Left lobe of liver (tissue), 2 donors: ENCODE data around the gene LPGAT1. TPM values are rescaled to one million over a fixed set of nuclear protein-coding genes. Genes with fewer than 3 reads are reported as not detected.

Experiments
- ATAC-seq: fragments of 200-7000 bp; cut with Tn5 transposase; one replicate; pipeline ENCODE4 v1.9.1; 2020; ENCODE audit warnings: mild to moderate bottlenecking, moderate library complexity
- DNase-seq: peaks from one replicate; pipeline ENCODE4 v3.0.0-alpha.2; 2020; ENCODE audit warnings: low spot score
- total RNA-seq: library from RNA; stranded (reverse); gene quantifications from one replicate; pipeline ENCODE4 v1.2.1, GENCODE V29; 2021
- donor health status: DM: no; HTN: no; CAD: no; lungs with moderate emphysema.
- donor health status: DM: no; HTN: yes; CAD: no.

LPGAT1 gene
- total RNA-seq, 1 donor from 2014 or later = 35.0 TPM

DNA sequence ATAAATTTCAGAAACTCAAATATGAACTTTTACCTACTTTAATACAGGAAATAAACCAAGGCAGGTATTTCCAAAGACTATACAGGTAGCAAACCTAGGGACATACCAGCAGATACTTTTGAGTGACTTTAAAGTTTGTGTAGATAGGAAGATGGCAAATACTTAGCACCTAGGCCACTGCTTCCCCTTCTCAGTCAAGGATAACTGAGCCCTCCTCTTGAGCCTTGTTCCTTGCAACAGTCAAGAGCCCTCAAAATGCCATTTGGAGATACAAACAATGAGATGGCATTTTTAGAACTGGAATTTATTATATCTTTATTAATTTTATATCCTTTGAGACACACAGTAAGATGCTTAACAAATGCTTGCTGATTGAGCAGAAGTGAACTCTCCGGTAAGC is 65.9 kb downstream of the LPGAT1 start:
- DNase-seq (no peak), ATAC-seq (no peak)

DNA sequence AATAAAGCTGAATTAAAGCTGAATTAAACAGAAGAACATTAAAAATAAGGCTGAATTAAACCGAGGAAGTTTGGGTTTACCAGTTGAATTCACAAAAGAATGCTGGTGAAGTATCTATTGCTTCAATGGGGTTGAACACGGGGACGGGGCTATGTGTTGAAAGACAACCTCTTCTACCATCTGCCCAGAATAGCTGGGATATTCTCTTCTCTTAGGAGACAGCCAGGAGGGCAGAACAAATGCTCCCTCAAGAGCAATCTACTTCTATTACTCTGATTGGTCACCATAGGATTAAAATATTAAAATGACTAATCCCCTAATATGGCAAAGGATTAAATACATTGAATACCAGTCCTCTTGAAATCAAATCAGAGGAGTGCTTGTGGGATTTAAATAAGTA is 68.4 kb downstream of the LPGAT1 start:
- ATAC-seq (no peak), DNase-seq (no peak)

DNA sequence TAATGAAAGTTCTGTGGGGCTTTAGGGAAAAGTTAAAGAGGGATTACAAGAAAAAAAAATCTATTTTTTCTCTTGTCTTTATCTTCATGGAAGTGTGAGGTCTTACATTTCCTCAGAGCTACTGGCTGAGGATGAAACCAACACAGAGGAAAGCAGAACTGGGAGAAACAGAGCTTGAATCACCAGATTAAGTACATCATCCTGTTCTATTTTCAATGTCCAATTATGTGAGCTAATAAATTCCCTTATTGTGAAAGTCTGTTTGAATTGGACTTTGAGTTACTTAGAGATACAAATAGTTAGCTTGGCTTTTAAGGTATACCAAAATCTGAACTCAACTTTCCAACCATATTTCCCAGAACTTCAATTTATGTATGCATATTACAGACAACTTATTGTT is 69.2 kb downstream of the LPGAT1 start:
- ATAC-seq (peak; percentile 54), DNase-seq (no peak)

- ATAC-seq = no peak
- DNase-seq = no peak
Observed at GRCh38 chr1:211756471-211757020, 74.0 kb downstream of the LPGAT1 start.

DNA sequence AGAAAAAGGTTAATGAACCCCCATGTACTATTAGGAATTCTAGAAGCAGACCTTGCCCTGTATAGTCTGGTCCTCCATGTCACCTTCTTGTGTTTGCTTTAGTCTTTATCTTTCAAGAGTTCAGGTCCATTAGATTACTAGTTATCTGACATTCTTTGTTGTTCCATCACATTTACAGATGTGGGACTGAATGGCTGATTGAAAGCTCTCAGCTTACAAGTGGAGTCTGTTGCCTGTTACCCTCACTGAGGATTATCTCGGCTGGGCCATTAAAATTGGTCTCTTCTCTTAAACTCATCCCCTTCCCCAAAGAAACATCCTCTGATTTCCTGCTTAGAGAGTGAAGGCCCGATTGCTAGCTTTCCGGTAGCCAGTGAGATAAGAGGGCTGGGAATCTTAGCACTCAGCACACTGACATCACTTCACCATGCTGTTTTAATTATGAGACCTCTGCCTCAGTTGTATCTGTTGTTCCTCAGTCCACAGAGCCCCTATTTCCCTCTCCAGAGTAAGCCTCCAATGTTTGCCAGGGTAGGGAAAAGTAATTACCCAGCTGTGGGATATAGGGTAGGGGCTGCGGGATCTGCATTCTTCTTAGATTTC is 76.8 kb downstream of the LPGAT1 start:
- ATAC-seq (no peak), DNase-seq (no peak)

- no peak for DNase-seq
- ATAC-seq = no peak
Observed at GRCh38 chr1:211752951-211753486, 77.5 kb downstream of the LPGAT1 start.

GRCh38 chr1:211752317-211752716 is 78.2 kb downstream of the LPGAT1 start:
- DNase-seq (no peak), ATAC-seq (no peak)

DNA sequence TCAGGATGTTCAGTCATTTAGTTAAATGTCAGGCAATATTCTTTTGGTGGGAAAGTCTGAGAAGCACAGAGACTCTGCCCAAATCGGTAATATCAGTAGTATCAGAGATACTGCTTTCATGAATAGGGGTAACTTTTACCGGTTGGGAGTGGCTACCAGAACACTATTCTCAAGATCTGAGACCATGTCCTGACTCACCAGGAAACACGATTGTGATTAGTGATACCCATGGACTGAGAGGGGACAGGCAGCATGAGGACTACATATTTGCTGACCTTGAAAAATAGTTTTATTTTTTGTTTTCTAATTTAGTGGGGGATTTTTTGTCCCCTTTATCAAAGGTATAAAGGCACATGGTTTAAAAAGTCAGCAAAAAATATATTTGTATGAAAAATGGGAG is 79.1 kb downstream of the LPGAT1 start:
- ATAC-seq (no peak), DNase-seq (no peak)

- DNase-seq = no peak
- ATAC-seq = no peak
Observed at GRCh38 chr1:211750599-211750998, 80.0 kb downstream of the LPGAT1 start.

DNA sequence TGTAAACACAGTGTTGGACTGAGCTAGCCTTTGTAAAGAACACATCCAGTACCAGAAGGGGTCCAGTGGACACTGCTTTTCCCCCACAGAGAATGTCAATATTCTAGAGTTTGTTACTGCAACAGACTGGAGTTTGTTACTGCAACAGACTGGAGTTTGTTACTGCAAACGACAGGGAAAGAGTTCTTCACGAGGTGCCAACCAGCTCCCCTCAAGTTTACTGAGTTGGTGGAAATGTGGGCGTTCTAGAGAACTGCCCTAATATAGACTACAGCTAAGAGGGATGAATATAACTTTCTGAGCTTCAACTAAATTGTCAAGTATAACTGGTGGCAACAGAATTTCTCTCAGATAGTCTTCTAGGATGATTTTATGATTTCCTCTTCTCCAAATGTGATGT is 81.3 kb downstream of the LPGAT1 start:
- ATAC-seq (no peak), DNase-seq (no peak)

- no peak for DNase-seq
- ATAC-seq = no peak
Observed at GRCh38 chr1:211748810-211749209, 81.8 kb downstream of the LPGAT1 start.

GRCh38 chr1:211742889-211743529 is 87.6 kb downstream of the LPGAT1 start:
- DNase-seq (no peak), ATAC-seq (no peak)

DNA sequence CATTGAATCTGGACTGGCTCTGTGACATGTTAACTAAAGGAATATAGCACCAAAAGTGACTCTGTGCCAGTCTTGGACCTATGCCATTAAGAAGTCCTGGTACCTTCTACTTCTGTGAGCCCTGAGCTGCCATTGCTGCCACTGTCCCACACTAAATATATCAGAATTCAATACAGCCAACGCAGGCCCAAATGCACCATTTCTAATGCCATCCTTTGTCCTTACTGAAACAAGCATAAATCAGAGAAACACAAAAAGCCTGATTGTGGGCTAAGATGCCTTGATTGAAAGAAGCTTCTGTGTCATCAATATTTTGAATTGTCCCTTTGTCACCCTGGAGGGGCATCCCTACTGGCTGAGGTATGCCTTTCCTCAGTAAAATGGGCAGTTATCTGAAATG is 88.3 kb downstream of the LPGAT1 start:
- DNase-seq = no peak

DNA sequence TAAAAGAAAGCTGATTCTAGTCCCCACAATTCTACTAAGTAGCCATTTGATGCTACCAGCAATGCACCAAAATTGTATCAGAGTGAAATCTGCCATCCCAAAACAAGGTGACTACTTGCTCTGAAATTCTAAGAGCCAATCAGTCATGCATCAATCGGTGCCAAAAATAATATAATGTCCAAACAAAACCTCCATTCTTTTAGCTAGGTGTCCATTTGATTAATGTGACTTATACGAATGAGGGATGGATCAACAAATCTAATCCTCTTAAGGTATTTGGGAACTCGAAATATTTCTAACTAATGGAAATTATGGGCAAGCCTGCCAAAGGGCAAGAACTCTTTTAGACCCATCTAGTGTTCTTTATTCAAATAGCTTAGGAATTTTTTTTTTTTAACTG is 88.8 kb downstream of the LPGAT1 start:
- ATAC-seq (no peak), DNase-seq (no peak)

More for the DNA sequence above, 88.3 kb downstream of the LPGAT1 start:
- ATAC-seq = no peak

DNA sequence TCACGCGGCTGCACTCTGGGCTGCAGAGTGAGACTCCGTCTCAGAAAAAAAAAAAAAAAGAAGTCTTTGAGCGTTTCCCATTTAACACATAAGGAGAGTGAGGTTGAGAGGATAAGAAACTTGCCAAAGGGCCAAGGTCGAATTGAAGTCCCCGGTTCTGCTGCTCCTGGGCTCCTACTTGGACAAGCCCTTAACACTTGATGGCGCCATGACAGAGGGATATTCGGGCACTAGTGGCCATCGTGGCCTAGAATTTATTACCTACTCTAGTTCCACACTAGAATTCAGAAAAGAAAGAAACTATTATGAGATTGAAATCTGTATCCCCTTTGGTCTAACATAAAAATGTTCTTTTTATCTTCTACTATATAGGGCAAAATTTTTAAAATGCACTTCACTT is 89.4 kb downstream of the LPGAT1 start:
- peak; percentile 65 for ATAC-seq
- no peak for DNase-seq

- ATAC-seq = no peak
- no peak for DNase-seq
Observed at GRCh38 chr1:211739671-211740411, 90.7 kb downstream of the LPGAT1 start.

DNA sequence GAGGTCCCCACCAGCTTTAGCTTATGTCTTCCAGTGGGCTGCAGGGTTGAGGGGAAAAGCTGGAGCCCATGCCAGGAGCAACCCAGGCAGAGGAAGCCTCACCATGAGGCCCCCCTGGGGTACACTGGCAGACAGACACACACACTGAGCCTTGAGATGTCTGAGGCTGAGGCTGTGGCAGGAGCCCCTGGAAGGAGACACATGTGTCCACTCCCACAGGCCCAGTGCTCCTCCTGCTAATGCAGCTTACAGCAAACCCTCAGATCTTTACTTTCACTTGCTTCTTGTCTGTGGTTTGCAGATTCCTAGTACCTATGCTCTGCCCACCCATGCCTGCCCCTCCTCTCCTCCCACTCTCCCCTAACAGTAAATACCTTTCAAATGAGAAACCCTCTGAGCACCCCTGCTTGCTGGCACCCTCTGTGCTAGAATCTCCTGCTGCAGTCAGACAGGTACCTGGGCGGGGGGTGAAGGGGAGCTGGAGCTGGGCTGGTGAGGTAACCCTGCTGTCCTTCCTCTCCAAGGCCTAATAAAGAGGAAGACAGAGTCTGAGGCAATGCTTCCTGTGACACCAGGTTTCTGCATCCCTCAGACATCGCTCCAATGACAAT is 91.8 kb downstream of the LPGAT1 start:
- no peak for ATAC-seq

DNA sequence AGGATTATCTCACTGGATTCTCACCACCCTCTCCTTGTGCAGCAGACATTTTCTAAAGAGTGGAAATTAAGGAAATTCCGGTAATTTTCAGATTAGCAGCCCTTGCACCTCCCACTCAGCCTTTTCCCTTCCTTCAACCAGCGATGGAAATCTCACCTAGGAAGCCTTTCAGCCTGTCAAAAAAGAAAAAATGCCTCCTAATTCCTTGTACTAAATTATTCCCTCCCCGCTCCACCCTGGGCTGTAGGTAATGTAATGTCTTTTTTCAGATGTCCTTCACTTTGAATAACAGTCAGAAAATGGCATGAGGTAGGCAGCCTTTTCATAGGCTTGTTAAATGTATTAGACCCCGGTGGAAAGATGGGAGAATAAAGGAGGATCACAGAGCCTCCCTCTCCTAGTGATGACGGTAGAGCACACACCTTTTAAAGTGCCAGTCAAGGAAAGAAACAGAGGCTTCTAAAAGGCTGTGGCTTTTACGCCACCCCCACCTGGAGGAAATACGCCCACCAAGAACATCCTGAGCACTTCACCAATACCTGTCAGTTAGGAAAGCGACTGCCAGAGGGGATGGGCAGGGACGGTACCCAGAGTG is 92.4 kb downstream of the LPGAT1 start:
- DNase-seq (no peak), ATAC-seq (no peak)

More for the DNA sequence above, 91.8 kb downstream of the LPGAT1 start:
- no peak for DNase-seq

GRCh38 chr1:211737115-211738035 is 93.2 kb downstream of the LPGAT1 start:
- no peak for DNase-seq
- no peak for ATAC-seq
